Keratinocyte (primary cell): ENCODE data around the gene PLXND1. TPM values are rescaled to one million over a fixed set of nuclear protein-coding genes. Genes with fewer than 3 reads are reported as not detected.

Experiments used
- DNase-seq: peaks from one replicate; pipeline ENCODE4 v3.0.0-alpha.2; 2011; ENCODE audit warnings: low read depth, missing footprints, low spot score
- FAIRE-seq: peaks from 2 replicates; lab custom pipeline; 2011; peaks lifted over from hg19 to GRCh38; lab: Jason Lieb, UNC
- H2AFZ ChIP-seq: 2 replicates; pipeline ENCODE4 v1.6.0; 2012; ENCODE audit warnings: low read length, control low read depth, inconsistent platforms; ENCODE audit not compliant: control insufficient read depth
- H3K27ac ChIP-seq: 2 replicates; pipeline ENCODE4 v1.5.1; 2011; ENCODE audit warnings: low read length; ENCODE audit not compliant: control insufficient read depth, insufficient read depth
- H3K27me3 ChIP-seq: 3 replicates; pipeline ENCODE4 v1.6.0; 2011; ENCODE audit warnings: low read length; ENCODE audit not compliant: control insufficient read depth, insufficient read depth; ENCODE audit errors: extremely low read depth
- H3K36me3 ChIP-seq, 2 experiments: 2 replicates in 1 of 2; 3 replicates in 1 of 2; pipeline ENCODE4 v1.5.1; 2011; ENCODE audit warnings: low read length in 2 of 2, mild to moderate bottlenecking in 1 of 2; ENCODE audit not compliant: control insufficient read depth in 2 of 2, insufficient read depth in 2 of 2; ENCODE audit errors: extremely low read depth in 1 of 2
- H3K4me1 ChIP-seq: 3 replicates; pipeline ENCODE4 v1.5.1; 2011; ENCODE audit warnings: low read length; ENCODE audit not compliant: control insufficient read depth, insufficient read depth; ENCODE audit errors: extremely low read depth
- H3K4me2 ChIP-seq: 3 replicates; pipeline ENCODE4 v1.6.0; 2011; ENCODE audit warnings: low read depth, low read length; ENCODE audit not compliant: control insufficient read depth, insufficient read depth; ENCODE audit errors: extremely low read depth
- H3K4me3 ChIP-seq, 3 experiments: fragments of 200-600 bp in 1 of 3; sonication (generic) in 1 of 3; 2 replicates in 2 of 3; 3 replicates in 1 of 3; pipeline ENCODE4 v1.5.1; 2011 to 2016; ENCODE audit warnings: low read length in 3 of 3, mild to moderate bottlenecking in 3 of 3, control low read depth in 2 of 3, inconsistent platforms in 1 of 3, low read depth in 1 of 3, mixed read lengths in 1 of 3, mixed run types in 1 of 3, moderate library complexity in 1 of 3; ENCODE audit not compliant: control insufficient read depth in 2 of 3, insufficient read depth in 2 of 3; ENCODE audit errors: extremely low read depth in 1 of 3
- H3K79me2 ChIP-seq: 2 replicates; pipeline ENCODE4 v1.6.0; 2012; ENCODE audit warnings: low read length; ENCODE audit not compliant: control insufficient read depth, insufficient read depth
- H3K9ac ChIP-seq: 3 replicates; pipeline ENCODE4 v1.6.0; 2011; ENCODE audit warnings: low read length; ENCODE audit not compliant: control insufficient read depth, insufficient read depth; ENCODE audit errors: extremely low read depth
- H3K9me1 ChIP-seq: 3 replicates; pipeline ENCODE4 v1.6.0; 2011; ENCODE audit warnings: low read length; ENCODE audit not compliant: control insufficient read depth, insufficient read depth; ENCODE audit errors: extremely low read depth
- H3K9me3 ChIP-seq: 2 replicates; pipeline ENCODE4 v1.5.1; 2012; ENCODE audit warnings: low read depth, low read length; ENCODE audit not compliant: control insufficient read depth
- H4K20me1 ChIP-seq: 3 replicates; pipeline ENCODE4 v1.6.0; 2011; ENCODE audit warnings: low read length; ENCODE audit not compliant: control insufficient read depth, insufficient read depth; ENCODE audit errors: extremely low read depth
- CTCF ChIP-seq, 3 experiments: IDR thresholded peaks in 1 of 3; conservative IDR thresholded peaks in 1 of 3; optimal IDR thresholded peaks in 1 of 3; 2 replicates in 2 of 3; 3 replicates in 1 of 3; pipeline versions ENCODE3 to v1.5.1; 2011; ENCODE audit warnings: low read length in 3 of 3, mild to moderate bottlenecking in 3 of 3, moderate library complexity in 2 of 3, control low read depth in 1 of 3, inconsistent platforms in 1 of 3; ENCODE audit not compliant: insufficient read depth in 2 of 3; ENCODE audit errors: extremely low read depth in 1 of 3
- EZH2 ChIP-seq: IDR thresholded peaks from one replicate; pipeline ENCODE4 v1.6.1; 2012; ENCODE audit warnings: inconsistent platforms, mild to moderate bottlenecking, low read length, moderate library complexity
- dilution Hi-C: fragments of 300-500 bp; cut with MboI; formaldehyde crosslinking; loops from one replicate; pipeline ENCODE4 v1.7.0; 2020; ENCODE audit warnings: low sequenced_read_pairs; ENCODE audit not compliant: extremely low pct_ligation_motif_present
- polyA plus RNA-seq, 5 experiments: library from polyadenylated mRNA; depleted of rRNA in 3 of 5; stranded (reverse) in 3 of 5; stranded (forward) in 1 of 5; unstranded in 1 of 5; fragments of >200 nt; gene quantifications; 1 replicate in 1 of 5; 2 replicates in 3 of 5; 3 replicates in 1 of 5; pipeline versions ENCODE4 v1.2.1 to v1.2.3, GENCODE V29; 2011 to 2012; ENCODE audit warnings: missing spikeins in 2 of 5, low read depth in 1 of 5, low replicate concordance in 1 of 5

The PLXND1 gene
- polyA plus RNA-seq, 1 donor (not counting 4 experiments of a cell fraction or from before 2014, with no cell fraction given): 0.09 TPM

- Histone ChIP-seq H3K4me1 (no peaks in the 10 kb centered on the region), H4K20me1 (no peaks in the 10 kb centered on the region), H3K9me1 (no peaks in the 10 kb centered on the region), H3K27me3 (no peaks in the 10 kb centered on the region), H3K9me3 (no peaks in the 10 kb centered on the region), H3K79me2 (no peaks in the 10 kb centered on the region), H3K4me2 (no peak overlapping the region), H3K27ac (no peak overlapping the region), H3K9ac (no peak overlapping the region), H3K36me3 (no peaks in the 10 kb centered on the region), H3K4me3 (no peak overlapping the region), H2AFZ (no peak overlapping the region)
- TF ChIP-seq EZH2 (no peak), CTCF (optimal IDR thresholded peaks at IDR 0.05 in 1 of 3, IDR thresholded peaks at IDR 0.05 in 1 of 3, conservative IDR thresholded peaks at IDR 0.05 in 1 of 3; ENCODE audit: extremely low read depth in 1 of 3, insufficient read depth in 2 of 3, low read length in 3 of 3) (no peak)
- DNase-seq (no peak), FAIRE-seq (no peak)
- dilution Hi-C loops: no loop called here
Observed at GRCh38 chr3:129592381-129593131, 13.9 kb downstream of the PLXND1 start.

GRCh38 chr3:129591932-129592331, 14.5 kb downstream of the PLXND1 start:
- dilution Hi-C loops: no loop called here
- FAIRE-seq (no peak), DNase-seq (no peak)
- H3K4me3 ChIP-seq: no peak overlapping the region
- no peaks in the 10 kb centered on the region for H3K9me1 ChIP-seq
- H3K9me3 ChIP-seq: no peaks in the 10 kb centered on the region
- no peaks in the 10 kb centered on the region for H3K27me3 ChIP-seq
- peaks cover 6% of the 10 kb centered on the region for H3K4me1 ChIP-seq
- no peak overlapping the region for H3K4me2 ChIP-seq
- H3K36me3 ChIP-seq: no peaks in the 10 kb centered on the region
- no peak overlapping the region for H2AFZ ChIP-seq
- H4K20me1 ChIP-seq: no peaks in the 10 kb centered on the region
- no peak for TF ChIP-seq CTCF (optimal IDR thresholded peaks at IDR 0.05 in 1 of 3, IDR thresholded peaks at IDR 0.05 in 1 of 3, conservative IDR thresholded peaks at IDR 0.05 in 1 of 3; ENCODE audit: extremely low read depth in 1 of 3, insufficient read depth in 2 of 3, low read length in 3 of 3)
- no peak overlapping the region for H3K27ac ChIP-seq
- H3K9ac ChIP-seq: no peak overlapping the region
- H3K79me2 ChIP-seq: no peaks in the 10 kb centered on the region
